GM19351 (cell line): ENCODE data around the gene CTNNA1.
"Not testable (repeated sequence)": the region's sequence is repeated elsewhere in the genome, so short reads cannot be mapped to it uniquely, and the experiment has no call there.

Experiments
- ATAC-seq: cut with Tn5 transposase; IDR thresholded peaks from one replicate; pipeline ENCODE4 v1.9.1; 2021; ENCODE audit warnings: mild to moderate bottlenecking, moderate library complexity; ENCODE audit not compliant: unreplicated experiment

The CTNNA1 gene

GRCh38 chr5:138722544-138723177, 30.6 kb upstream of the CTNNA1 start:
- no peak for ATAC-seq

DNA sequence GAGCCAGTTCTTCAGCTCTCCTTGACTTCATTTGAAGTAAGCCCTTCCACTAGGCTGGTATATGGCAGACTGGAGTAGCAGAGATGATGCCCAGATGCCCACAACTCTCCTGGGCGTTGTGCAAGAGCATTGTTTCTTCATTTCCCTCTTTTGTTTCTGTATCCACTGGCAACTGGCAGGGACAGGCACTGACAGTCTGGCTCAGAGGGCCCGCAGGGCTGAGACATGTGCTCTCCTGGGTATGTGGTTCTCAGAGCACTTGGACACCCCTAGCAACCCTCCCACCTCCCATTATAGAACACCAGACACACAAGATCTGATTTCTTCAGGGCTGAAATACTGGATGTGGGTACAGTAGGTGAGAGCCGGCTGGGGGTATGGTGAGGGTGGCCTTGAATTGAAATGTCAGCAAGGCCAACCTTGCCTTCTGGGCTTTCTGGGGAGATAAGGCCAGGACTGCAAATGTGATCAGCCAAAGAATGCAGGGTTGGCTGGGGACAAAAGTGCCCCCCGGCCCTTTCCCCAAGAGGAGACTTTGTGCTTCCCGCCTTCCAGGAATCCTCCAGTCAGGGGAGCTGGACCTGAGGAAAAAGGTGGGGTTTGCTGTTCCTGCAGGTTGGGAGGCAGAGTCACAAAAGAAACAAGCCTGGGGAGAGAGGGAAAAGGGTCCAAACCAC, 28.6 kb upstream of the CTNNA1 start:
- no peak for ATAC-seq

GRCh38 chr5:138725153-138725817, 27.9 kb upstream of the CTNNA1 start:
- no peak for ATAC-seq

DNA sequence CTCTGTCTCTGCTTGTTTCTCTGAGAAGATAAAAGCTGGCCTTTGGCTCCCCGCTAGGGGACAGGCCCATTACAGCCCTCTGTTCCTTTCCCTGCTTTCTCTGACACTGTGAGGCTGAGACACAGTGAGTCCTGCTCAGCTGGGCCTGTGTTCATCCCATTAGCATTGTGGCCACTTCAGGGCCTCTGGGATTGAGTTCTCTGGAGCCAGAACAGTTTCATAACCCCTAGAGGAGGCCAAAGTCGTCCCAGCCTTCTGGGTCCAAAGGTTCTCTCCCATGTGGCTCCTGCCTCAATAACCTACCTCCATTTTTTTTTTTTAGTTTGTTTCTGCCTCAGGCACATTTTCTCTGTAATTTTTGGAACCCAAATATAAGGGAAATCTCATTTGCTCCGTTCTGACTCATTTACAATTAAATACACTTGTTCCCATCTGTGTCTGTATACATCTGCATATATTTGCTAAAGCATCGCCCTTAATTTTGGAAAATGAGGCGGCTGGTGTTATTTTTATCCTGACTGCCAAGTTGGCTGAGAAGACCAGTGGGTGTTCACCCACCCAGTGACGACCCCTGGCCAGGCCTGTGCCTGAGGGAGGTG, 27.3 kb upstream of the CTNNA1 start:
- no peak for ATAC-seq

- no peak for ATAC-seq
Measured at GRCh38 chr5:138726848-138727247, 26.4 kb upstream of the CTNNA1 start.

- not testable (repeated sequence) for ATAC-seq
Measured at GRCh38 chr5:138730496-138730895, 22.7 kb upstream of the CTNNA1 start.

- no peak for ATAC-seq
Measured at GRCh38 chr5:138732466-138732865, 20.8 kb upstream of the CTNNA1 start.

DNA sequence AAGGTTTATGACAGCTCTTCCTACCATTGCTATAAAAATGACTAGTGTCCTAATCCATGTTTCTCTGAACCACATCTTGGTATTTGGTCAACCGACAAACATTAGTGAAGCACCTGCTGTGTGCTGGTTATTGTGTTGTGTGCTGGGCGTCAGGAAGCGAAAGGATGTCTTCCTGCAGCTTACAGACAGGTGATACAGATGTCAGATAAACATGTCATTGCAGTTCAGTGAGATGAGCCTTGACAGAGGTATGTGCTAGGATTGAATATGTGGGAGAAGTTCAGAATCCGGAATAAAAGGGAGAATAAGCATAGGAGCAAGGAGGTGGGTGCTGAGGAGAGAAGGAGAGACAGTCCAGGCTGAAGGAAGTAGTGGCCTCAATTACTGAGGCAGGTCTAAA, 20.3 kb upstream of the CTNNA1 start:
- no peak for ATAC-seq

DNA sequence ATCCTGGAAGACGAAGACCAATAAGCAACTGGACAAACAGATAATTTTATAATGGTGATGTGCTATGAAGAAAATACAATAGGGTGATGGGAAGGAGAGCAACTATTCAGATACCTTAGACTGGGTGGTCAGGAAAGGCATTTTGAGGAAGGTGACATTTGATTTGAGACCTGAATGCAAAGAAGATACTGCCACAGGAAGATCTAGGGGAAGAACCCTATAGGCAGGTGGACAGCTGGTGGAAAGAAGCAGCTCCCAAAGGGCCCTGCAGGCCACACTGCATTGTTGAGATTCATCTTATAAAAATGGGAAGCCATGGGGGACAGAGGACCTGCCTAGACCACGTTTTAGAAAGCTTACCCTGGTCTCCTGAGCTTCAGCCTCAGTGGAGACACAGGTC, 19.7 kb upstream of the CTNNA1 start:
- ATAC-seq = no peak

DNA sequence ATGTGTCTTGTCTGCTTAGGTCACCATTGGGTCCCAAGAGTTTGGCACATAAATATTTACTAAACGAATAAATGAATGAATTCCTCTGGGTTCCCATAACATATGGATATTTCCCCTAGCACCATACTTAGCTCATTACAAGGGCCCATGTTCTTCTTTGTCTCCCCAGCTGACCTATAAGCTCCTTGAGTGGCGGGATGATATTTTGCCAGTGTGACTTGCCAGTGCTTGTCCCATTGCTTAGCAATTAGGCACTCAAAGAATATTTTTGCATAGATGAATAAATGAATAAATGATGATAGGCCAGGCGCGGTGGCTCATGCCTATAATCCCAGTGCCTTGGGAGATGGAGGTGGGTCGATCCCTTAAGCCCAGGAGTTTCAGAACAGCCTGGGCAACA, 16.9 kb upstream of the CTNNA1 start:
- ATAC-seq = no peak

DNA sequence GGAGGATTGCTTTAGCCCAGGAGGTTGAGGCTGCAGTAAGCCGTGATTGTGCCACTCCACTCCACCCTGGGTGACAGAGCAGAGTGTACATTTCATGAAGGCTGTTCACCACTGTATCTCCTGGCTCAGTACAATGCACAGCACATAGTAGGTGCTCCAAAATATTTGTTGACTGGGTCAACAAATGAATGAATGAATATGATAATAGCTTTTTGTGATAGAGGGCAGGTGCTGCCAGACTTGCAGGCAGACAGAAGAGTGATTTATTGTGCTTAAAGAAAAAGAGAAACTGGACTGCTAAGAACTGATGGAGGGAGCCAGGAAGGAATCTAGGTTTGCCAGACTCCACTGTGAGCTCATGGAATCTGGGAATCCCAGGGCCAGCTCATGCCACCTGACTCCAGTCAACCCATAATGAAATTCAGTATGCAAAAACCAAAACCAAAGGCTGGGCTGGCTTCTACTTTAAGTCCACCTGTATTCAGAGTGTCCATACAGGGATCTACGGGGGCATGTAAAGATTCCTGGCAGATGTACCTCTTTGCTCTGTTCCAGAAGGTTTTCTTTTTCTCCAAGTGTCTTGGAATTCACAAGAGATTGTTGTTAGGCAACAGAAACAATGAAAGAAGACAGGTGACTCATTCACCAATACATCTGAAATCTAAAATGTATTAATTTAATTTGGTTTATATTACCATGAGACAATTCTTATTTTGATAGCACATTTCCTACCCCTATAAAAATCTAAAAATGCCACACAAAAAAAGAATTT, 15.5 kb upstream of the CTNNA1 start:
- no peak for ATAC-seq

DNA sequence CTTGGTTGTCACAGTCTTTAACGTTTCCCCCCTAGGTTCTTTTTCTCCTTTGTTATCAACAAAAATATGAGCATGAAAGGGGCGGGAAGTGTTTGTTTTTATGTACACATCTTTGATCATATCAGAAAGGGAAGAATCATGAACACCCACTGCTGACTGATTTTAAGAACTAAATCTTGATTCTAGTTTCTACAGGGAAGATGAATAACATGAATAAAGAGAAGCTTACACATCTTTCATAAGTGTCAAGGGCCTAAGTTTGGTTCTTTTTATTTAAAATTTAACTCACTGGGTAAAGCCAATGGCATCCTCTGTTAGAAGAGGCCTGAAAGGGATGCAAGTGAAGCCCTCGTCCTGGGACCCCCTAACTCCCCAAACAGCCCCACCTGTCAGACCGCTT, 14.8 kb upstream of the CTNNA1 start:
- ATAC-seq = no peak

DNA sequence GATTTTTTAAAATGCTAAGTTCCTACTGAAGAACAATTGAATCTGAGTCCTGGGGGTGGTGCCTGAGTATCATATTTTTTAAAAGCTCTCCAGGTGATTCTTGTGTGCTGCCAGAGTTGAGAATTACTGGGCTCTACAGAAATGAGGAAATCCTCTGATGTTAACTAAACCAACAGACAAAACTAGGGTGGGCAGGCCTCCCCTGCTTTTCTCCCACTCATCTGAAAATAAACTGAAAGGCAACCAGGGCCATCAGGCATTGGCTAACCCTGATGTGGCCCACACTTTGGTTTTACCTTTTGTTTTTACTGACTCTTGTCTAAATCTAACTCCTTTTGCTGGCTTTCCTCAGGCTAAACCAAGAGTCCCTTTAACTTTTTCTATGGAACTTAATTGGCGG, 13.3 kb upstream of the CTNNA1 start:
- no peak for ATAC-seq

DNA sequence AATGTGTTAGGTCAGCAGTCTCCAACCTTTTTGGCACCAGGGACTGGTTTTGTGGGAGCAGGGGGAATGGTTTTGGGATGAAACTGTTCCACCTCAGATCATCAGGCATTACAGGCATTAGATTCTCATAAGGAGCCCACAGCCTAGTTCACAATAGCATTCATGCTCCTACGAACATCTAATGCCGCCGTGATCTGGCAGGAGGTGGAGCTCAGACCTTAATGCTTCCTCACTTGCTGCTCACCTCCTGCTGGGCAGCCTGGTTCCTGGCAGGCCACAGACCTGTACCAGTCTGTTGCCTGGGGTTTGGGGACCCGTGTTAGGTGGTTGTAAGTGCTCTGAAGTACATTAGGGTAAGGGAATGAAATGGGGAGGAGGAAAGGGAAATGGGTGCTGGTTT, 9.7 kb upstream of the CTNNA1 start:
- no peak for ATAC-seq

GRCh38 chr5:138745268-138745667, 8.0 kb upstream of the CTNNA1 start:
- no peak for ATAC-seq

- ATAC-seq = no peak
Measured at GRCh38 chr5:138748630-138749081, 4.6 kb upstream of the CTNNA1 start.

- not testable (repeated sequence) for ATAC-seq
Measured at GRCh38 chr5:138751344-138751743, 1.9 kb upstream of the CTNNA1 start.

- no peak for ATAC-seq
Measured at GRCh38 chr5:138752341-138752950, 779 bp upstream of the CTNNA1 start.

DNA sequence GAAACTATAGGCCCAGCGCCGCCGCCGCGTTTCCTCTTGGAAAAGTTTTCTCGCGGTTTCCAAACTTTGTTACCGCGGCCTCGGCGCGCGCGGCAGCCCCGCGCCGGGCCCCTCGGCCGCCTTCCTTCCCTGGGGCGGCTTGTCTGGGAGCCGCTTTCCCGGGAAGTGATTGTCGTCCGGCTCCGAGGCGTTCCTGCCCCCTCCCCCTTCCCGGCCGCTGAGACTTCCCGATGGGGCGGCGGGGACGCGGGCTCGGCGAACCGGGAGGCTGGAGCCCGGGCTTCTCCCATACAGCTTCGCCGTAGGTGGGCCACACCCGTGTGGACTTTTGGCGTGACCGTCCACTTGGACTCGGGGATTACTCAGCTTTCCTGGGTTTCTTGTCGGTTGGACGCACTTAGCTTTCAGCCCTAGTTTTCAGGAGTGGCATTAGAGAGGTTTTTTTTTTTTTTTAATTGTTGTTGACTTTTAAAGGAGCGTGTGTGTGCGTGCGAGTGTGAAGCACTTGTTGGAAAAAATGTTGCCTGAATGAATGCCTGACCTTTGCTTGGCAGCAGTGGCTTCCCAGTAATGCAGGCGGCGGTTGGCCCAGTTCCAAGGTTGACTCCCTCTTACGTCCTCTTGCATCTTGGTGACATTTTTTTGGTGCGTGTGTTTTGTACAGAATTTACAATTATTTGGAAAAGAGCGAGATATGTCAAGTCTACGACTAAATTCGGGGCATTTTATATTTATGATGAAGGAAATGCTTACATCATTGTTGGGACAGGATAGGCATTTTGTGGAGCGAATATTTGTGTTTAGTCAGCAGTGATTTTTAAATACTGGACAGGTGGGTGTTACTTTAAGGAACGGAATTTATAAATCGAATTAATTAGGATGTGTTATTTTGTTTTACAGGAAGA, 821 bp downstream of the CTNNA1 start:
- no peak for ATAC-seq

GRCh38 chr5:138754699-138755057, 1.5 kb downstream of the CTNNA1 start:
- no peak for ATAC-seq
